Subcutaneous abdominal adipose tissue (tissue), 5 donors: ENCODE results near the gene KISS1R.

Source experiments
- H3K27ac ChIP-seq: one replicate; pipeline ENCODE4 v1.7.0; 2013; ENCODE audit warnings: low read depth, mild to moderate bottlenecking, inconsistent platforms, low read length, moderate library complexity
- H3K27me3 ChIP-seq, 5 donors: one replicate each; pipeline ENCODE4 v1.7.0; 2013; ENCODE audit warnings: low read length in 5 of 5, inconsistent platforms in 1 of 5; ENCODE audit not compliant: control insufficient read depth in 5 of 5, insufficient read depth in 4 of 5
- H3K36me3 ChIP-seq, 5 donors: one replicate each; pipeline ENCODE4 v1.7.0; 2013; ENCODE audit warnings: low read length in 5 of 5; ENCODE audit not compliant: control insufficient read depth in 5 of 5, insufficient read depth in 5 of 5
- H3K4me1 ChIP-seq, 5 donors: one replicate each; pipeline ENCODE4 v1.7.0; 2013; ENCODE audit warnings: low read length in 5 of 5, mild to moderate bottlenecking in 3 of 5, moderate library complexity in 1 of 5; ENCODE audit not compliant: control insufficient read depth in 5 of 5, insufficient read depth in 5 of 5
- H3K4me3 ChIP-seq, 5 donors: one replicate each; pipeline ENCODE4 v1.7.0; 2013; ENCODE audit warnings: low read length in 5 of 5, low read depth in 1 of 5
- H3K9ac ChIP-seq, 5 donors: one replicate each; pipeline ENCODE4 v1.7.0; 2013; ENCODE audit warnings: low read length in 5 of 5, mild to moderate bottlenecking in 4 of 5, moderate library complexity in 3 of 5
- H3K9me3 ChIP-seq, 5 donors: one replicate each; pipeline ENCODE4 v1.7.0; 2013; ENCODE audit warnings: low read length in 5 of 5; ENCODE audit not compliant: control insufficient read depth in 5 of 5
- donor health status: healthy.
- donor health status: healthy.
- donor health status: healthy.
- donor health status: healthy.
- donor health status: healthy.

KISS1R gene

GRCh38 chr19:882871-883497 is 34.1 kb upstream of the KISS1R start:
- Histone ChIP-seq H3K4me1 (no peaks in the 10 kb centered on the region), H3K27ac (no peak overlapping the region), H3K4me3 (no peak overlapping the region), H3K9me3 (no peaks in the 10 kb centered on the region), H3K9ac (no peak overlapping the region), H3K36me3 (peaks cover 0 to 90% (median 65%) of the 10 kb centered on the region in 5 donors), H3K27me3 (no peaks in the 10 kb centered on the region)

- Histone ChIP-seq H3K9ac (no peak overlapping the region), H3K4me1 (no peaks in the 10 kb centered on the region), H3K9me3 (no peaks in the 10 kb centered on the region), H3K4me3 (no peak overlapping the region), H3K36me3 (peaks cover 0 to 94% (median 70%) of the 10 kb centered on the region in 5 donors), H3K27ac (no peak overlapping the region), H3K27me3 (no peaks in the 10 kb centered on the region)
These were observed 33.4 kb upstream of the KISS1R start for GRCh38 chr19:883661-884211.

GRCh38 chr19:884420-885211 is 32.5 kb upstream of the KISS1R start:
- Histone ChIP-seq H3K9me3 (no peaks in the 10 kb centered on the region), H3K27me3 (no peaks in the 10 kb centered on the region), H3K36me3 (peaks cover 0 to 92% (median 72%) of the 10 kb centered on the region in 5 donors), H3K4me3 (no peak overlapping the region), H3K9ac (no peak overlapping the region), H3K27ac (no peak overlapping the region), H3K4me1 (no peaks in the 10 kb centered on the region)

GRCh38 chr19:885536-886224 is 31.5 kb upstream of the KISS1R start:
- Histone ChIP-seq H3K9ac (no peak overlapping the region), H3K27ac (no peak overlapping the region), H3K4me3 (no peak overlapping the region), H3K36me3 (peaks cover 0 to 93% (median 79%) of the 10 kb centered on the region in 5 donors), H3K27me3 (no peaks in the 10 kb centered on the region), H3K4me1 (no peaks in the 10 kb centered on the region), H3K9me3 (no peaks in the 10 kb centered on the region)

- Histone ChIP-seq H3K27ac (no peak overlapping the region), H3K9me3 (no peaks in the 10 kb centered on the region), H3K4me1 (peaks cover 0 to 8% (median 4%) of the 10 kb centered on the region in 5 donors), H3K27me3 (no peaks in the 10 kb centered on the region), H3K36me3 (peaks cover 0 to 84% (median 67%) of the 10 kb centered on the region in 5 donors), H3K9ac (no peak overlapping the region), H3K4me3 (no peak overlapping the region)
These were observed 30.1 kb upstream of the KISS1R start for GRCh38 chr19:887072-887471.

- Histone ChIP-seq H3K27me3 (no peaks in the 10 kb centered on the region), H3K36me3 (peaks cover 0 to 78% (median 61%) of the 10 kb centered on the region in 5 donors), H3K4me3 (no peak overlapping the region), H3K9ac (no peak overlapping the region), H3K4me1 (peaks cover 0 to 12% (median 8%) of the 10 kb centered on the region in 5 donors), H3K27ac (no peak overlapping the region), H3K9me3 (no peaks in the 10 kb centered on the region)
These were observed 29.5 kb upstream of the KISS1R start for GRCh38 chr19:887599-887998.

GRCh38 chr19:888581-889385 is 28.4 kb upstream of the KISS1R start:
- H3K27me3 ChIP-seq, result no peaks in the 10 kb centered on the region
- H3K4me1 ChIP-seq, result peaks cover 0 to 12% (median 8%) of the 10 kb centered on the region in 5 donors
- H3K9me3 ChIP-seq, result no peaks in the 10 kb centered on the region
- H3K9ac ChIP-seq, result no peak overlapping the region
- H3K36me3 ChIP-seq, result peaks cover 0 to 67% (median 51%) of the 10 kb centered on the region in 5 donors
- no peak overlapping the region for H3K27ac ChIP-seq
- H3K4me3 ChIP-seq, result no peak overlapping the region

GRCh38 chr19:889662-890295 is 27.4 kb upstream of the KISS1R start:
- Histone ChIP-seq H3K9me3 (no peaks in the 10 kb centered on the region), H3K36me3 (peaks cover 0 to 57% (median 44%) of the 10 kb centered on the region in 5 donors), H3K4me1 (peaks cover 0 to 13% (median 8%) of the 10 kb centered on the region in 5 donors), H3K27me3 (no peaks in the 10 kb centered on the region), H3K9ac (no peak overlapping the region), H3K4me3 (no peak overlapping the region), H3K27ac (no peak overlapping the region)

GRCh38 chr19:890831-891230 is 26.3 kb upstream of the KISS1R start:
- Histone ChIP-seq H3K9ac (no peak overlapping the region), H3K27me3 (no peaks in the 10 kb centered on the region), H3K4me3 (no peak overlapping the region), H3K36me3 (peaks cover 0 to 46% (median 34%) of the 10 kb centered on the region in 5 donors), H3K9me3 (no peaks in the 10 kb centered on the region), H3K27ac (no peak overlapping the region), H3K4me1 (peaks cover 0 to 13% (median 8%) of the 10 kb centered on the region in 5 donors)
